G401.6 (cell line): ENCODE results near the gene DNAAF9.

Source experiments
- FAIRE-seq: peaks from 2 replicates; lab custom pipeline; 2012; peaks lifted over from hg19 to GRCh38; lab: Jason Lieb, UNC

DNAAF9 gene

GRCh38 chr20:3410464-3410863, 3.0 kb upstream of the DNAAF9 start:
- no peak for FAIRE-seq

- no peak for FAIRE-seq
Observed at GRCh38 chr20:3409417-3409816, 1.9 kb upstream of the DNAAF9 start.

- FAIRE-seq = no peak
Observed at GRCh38 chr20:3407771-3408637, 535 bp upstream of the DNAAF9 start.

- FAIRE-seq = no peak
Observed at GRCh38 chr20:3406481-3407039, 909 bp downstream of the DNAAF9 start.

- no peak for FAIRE-seq
Observed at GRCh38 chr20:3405696-3406358, 1.6 kb downstream of the DNAAF9 start.

- no peak for FAIRE-seq
Observed at GRCh38 chr20:3405139-3405538, 2.3 kb downstream of the DNAAF9 start.

GRCh38 chr20:3404402-3404801, 3.1 kb downstream of the DNAAF9 start:
- no peak for FAIRE-seq

GRCh38 chr20:3403741-3404140, 3.7 kb downstream of the DNAAF9 start:
- no peak for FAIRE-seq

GRCh38 chr20:3402453-3402852, 5.0 kb downstream of the DNAAF9 start:
- FAIRE-seq = no peak

GRCh38 chr20:3400260-3401155, 7.0 kb downstream of the DNAAF9 start:
- no peak for FAIRE-seq

- no peak for FAIRE-seq
Observed at GRCh38 chr20:3398681-3399252, 8.7 kb downstream of the DNAAF9 start.

- no peak for FAIRE-seq
Observed at GRCh38 chr20:3396492-3396891, 11.0 kb downstream of the DNAAF9 start.

- no peak for FAIRE-seq
Observed at GRCh38 chr20:3392756-3393155, 14.7 kb downstream of the DNAAF9 start.

- peak; percentile 69 for FAIRE-seq
Observed at GRCh38 chr20:3390759-3391425, 16.6 kb downstream of the DNAAF9 start.

GRCh38 chr20:3383878-3384495, 23.5 kb downstream of the DNAAF9 start:
- FAIRE-seq = no peak

GRCh38 chr20:3382836-3383235, 24.6 kb downstream of the DNAAF9 start:
- no peak for FAIRE-seq

- no peak for FAIRE-seq
Observed at GRCh38 chr20:3380228-3381070, 27.0 kb downstream of the DNAAF9 start.

- FAIRE-seq = no peak
Observed at GRCh38 chr20:3378138-3378537, 29.3 kb downstream of the DNAAF9 start.

- FAIRE-seq = no peak
Observed at GRCh38 chr20:3377644-3378043, 29.8 kb downstream of the DNAAF9 start.

GRCh38 chr20:3374296-3374695, 33.2 kb downstream of the DNAAF9 start:
- FAIRE-seq = no peak
